Activated CD4-positive, alpha-beta T cell treated with anti-CD3 and anti-CD28 coated beads, Interleukin-2, amount 50 U/mL, for 1 hour (primary cell): ENCODE data around the gene TNRC18.
A peak's percentile ranks its signal among the peaks of the same experiment; 100 is the strongest.

ENCODE experiments used
- DNase-seq: peaks from one replicate; pipeline ENCODE4 v3.0.0-alpha.2; 2020

Gene TNRC18

GRCh38 chr7:5425507-5426225, 2.0 kb upstream of the TNRC18 start:
- no peak for DNase-seq

- no peak for DNase-seq
These were observed 1.3 kb upstream of the TNRC18 start for GRCh38 chr7:5424749-5425506.

GRCh38 chr7:5423976-5424748, 528 bp upstream of the TNRC18 start:
- peak; percentile 27 for DNase-seq

GRCh38 chr7:5422396-5423305, 983 bp downstream of the TNRC18 start:
- no peak for DNase-seq

- DNase-seq, result no peak
These were observed 1.8 kb downstream of the TNRC18 start for GRCh38 chr7:5421714-5422395.

- DNase-seq, result no peak
These were observed 2.5 kb downstream of the TNRC18 start for GRCh38 chr7:5420881-5421713.

- DNase-seq, result no peak
These were observed 3.4 kb downstream of the TNRC18 start for GRCh38 chr7:5420067-5420880.

- no peak for DNase-seq
These were observed 4.0 kb downstream of the TNRC18 start for GRCh38 chr7:5419539-5420066.

- DNase-seq, result no peak
These were observed 5.4 kb downstream of the TNRC18 start for GRCh38 chr7:5418285-5418582.

- no peak for DNase-seq
These were observed 6.2 kb downstream of the TNRC18 start for GRCh38 chr7:5417106-5418071.

GRCh38 chr7:5414916-5415315, 8.7 kb downstream of the TNRC18 start:
- DNase-seq, result no peak

GRCh38 chr7:5413449-5413786, 10.2 kb downstream of the TNRC18 start:
- no peak for DNase-seq

- DNase-seq, result no peak
These were observed 14.9 kb downstream of the TNRC18 start for GRCh38 chr7:5408777-5409176.

GRCh38 chr7:5406957-5407945, 16.4 kb downstream of the TNRC18 start:
- no peak for DNase-seq

- no peak for DNase-seq
These were observed 19.2 kb downstream of the TNRC18 start for GRCh38 chr7:5404421-5404826.

- no peak for DNase-seq
These were observed 20.2 kb downstream of the TNRC18 start for GRCh38 chr7:5403442-5403841.

- no peak for DNase-seq
These were observed 25.9 kb downstream of the TNRC18 start for GRCh38 chr7:5397736-5398135.
